Aorta (tissue), 5 donors: ENCODE results near the gene ARHGAP26. TPM values are rescaled to one million over a fixed set of nuclear protein-coding genes. Genes with fewer than 3 reads are reported as not detected.

Experiments
- ATAC-seq: fragments of 200-7000 bp; cut with Tn5 transposase; one replicate; pipeline ENCODE4 v1.9.1; 2022; ENCODE audit warnings: moderate library complexity; ENCODE audit not compliant: low FRiP score
- DNase-seq, 2 donors: peaks; one replicate each; pipeline ENCODE4 v3.0.0-alpha.2; 2020
- H3K27ac ChIP-seq, 2 donors: one replicate each; pipeline ENCODE4 v1.5.1; 2013; ENCODE audit warnings: low read length in 2 of 2, mild to moderate bottlenecking in 2 of 2, moderate library complexity in 2 of 2, control low read depth in 1 of 2, inconsistent platforms in 1 of 2, low read depth in 1 of 2
- H3K27me3 ChIP-seq, 2 donors: one replicate each; pipeline ENCODE4 v1.6.1; 2013; ENCODE audit warnings: control low read depth in 1 of 2, low read length in 1 of 2, mild to moderate bottlenecking in 1 of 2, moderate library complexity in 1 of 2; ENCODE audit not compliant: insufficient read depth in 2 of 2, control insufficient read depth in 1 of 2
- H3K36me3 ChIP-seq, 2 donors: one replicate each; pipeline ENCODE4 v1.6.1; 2013; ENCODE audit warnings: control low read depth in 1 of 2, low read length in 1 of 2, mild to moderate bottlenecking in 1 of 2; ENCODE audit not compliant: insufficient read depth in 2 of 2, control insufficient read depth in 1 of 2
- H3K4me1 ChIP-seq, 2 donors: one replicate each; pipeline ENCODE4 v1.6.1; 2013; ENCODE audit warnings: low read length in 2 of 2, control low read depth in 1 of 2, mild to moderate bottlenecking in 1 of 2, moderate library complexity in 1 of 2; ENCODE audit not compliant: insufficient read depth in 2 of 2, control insufficient read depth in 1 of 2
- H3K4me3 ChIP-seq, 2 donors: one replicate each; pipeline ENCODE4 v1.5.1; 2013; ENCODE audit warnings: low read length in 2 of 2, control low read depth in 1 of 2, mild to moderate bottlenecking in 1 of 2
- H3K9me3 ChIP-seq: one replicate; pipeline ENCODE4 v1.6.1; 2013; ENCODE audit warnings: mild to moderate bottlenecking, low read length; ENCODE audit not compliant: control insufficient read depth
- WGBS, 2 donors: extraction: QIAGEN DNeasy Blood & Tissue Kit; methylation state at CpG; one replicate each; pipeline ENCODE4 v1.1.7; 2013; 5-methylcytosine and 5-hydroxymethylcytosine counted together
- intact Hi-C, 2 donors: fragments of 100-400 bp; cut with DNase I; formaldehyde crosslinking; loops; one replicate each; pipeline versions ENCODE4 v1.14.2 to v1.15.0; 2022
- polyA plus RNA-seq, 2 donors: library from polyadenylated mRNA; stranded (reverse); fragments of 200-250 nt; gene quantifications; one replicate each; pipeline ENCODE4 v1.2.3, GENCODE V29; 2013
- total RNA-seq, 2 donors: library from RNA; stranded (reverse); fragmentation: NEBNext Ultra II Directional; extraction: Animal tissue kit (Norgen Biotek cat#: 25700); gene quantifications; one replicate each; pipeline ENCODE4 v1.2.1, GENCODE V29; 2021
- donor health status: healthy with polysubstance abuse.
- donor health status: Bipolar disorder and iron deficiency.
- donor health status: DM: no; HTN: no; CAD: no.
- donor health status: DM: no; HTN: no; CAD: no.
- donor health status: DM: yes; HTN: yes; CAD: no.

The ARHGAP26 gene
- total and polyA plus RNA-seq, 4 donors, result 4.5 to 70.7 (median 29.6) TPM

- no peak overlapping the region for H3K4me3 ChIP-seq
- peaks cover 0 to 3% of the 10 kb centered on the region in 2 donors for H3K36me3 ChIP-seq
- WGBS, 2 donors, result 97 to 98% methylated on average over 5 of the region's 5 CpGs
- H3K27ac ChIP-seq, result no peak overlapping the region
- H3K9me3 ChIP-seq, result no peaks in the 10 kb centered on the region
- intact Hi-C loops, result no loop called here
- ATAC-seq (no peak), DNase-seq (no peak)
- no peaks in the 10 kb centered on the region for H3K27me3 ChIP-seq
- H3K4me1 ChIP-seq, result no peaks in the 10 kb centered on the region
These were observed 424.5 kb downstream of the ARHGAP26 start for GRCh38 chr5:143194713-143195112.

DNA sequence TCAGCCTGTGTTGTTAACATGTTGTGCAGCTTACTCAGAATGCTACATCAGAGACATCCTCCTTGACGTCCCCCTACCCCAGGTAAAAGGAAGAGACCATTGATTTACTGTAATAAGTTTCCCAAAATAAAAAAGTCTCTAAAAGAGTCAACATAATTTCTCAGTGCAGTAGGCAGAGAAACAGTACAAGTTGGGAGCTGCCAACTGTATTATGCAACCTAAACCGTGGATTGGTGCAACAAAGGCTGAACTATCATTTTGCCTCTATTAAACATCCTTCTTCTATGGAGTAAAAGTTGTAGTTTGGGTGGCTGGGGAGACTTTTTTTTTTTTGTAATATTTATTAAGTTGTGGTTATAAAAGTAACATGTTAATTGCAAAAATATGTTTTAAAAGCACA, 425.3 kb downstream of the ARHGAP26 start:
- Histone ChIP-seq H3K36me3 (peaks cover 0 to 3% of the 10 kb centered on the region in 2 donors), H3K27me3 (no peaks in the 10 kb centered on the region), H3K9me3 (no peaks in the 10 kb centered on the region), H3K4me1 (no peaks in the 10 kb centered on the region), H3K27ac (no peak overlapping the region), H3K4me3 (no peak overlapping the region)
- intact Hi-C loops, result no loop called here
- no peak for DNase-seq
- ATAC-seq, result peak; percentile 67
- WGBS, 2 donors, result 43 to 49% methylated on average over 2 of the region's 2 CpGs

- Histone ChIP-seq H3K9me3 (no peaks in the 10 kb centered on the region), H3K4me3 (no peak overlapping the region), H3K27me3 (no peaks in the 10 kb centered on the region), H3K27ac (no peak overlapping the region), H3K4me1 (no peaks in the 10 kb centered on the region), H3K36me3 (peaks cover 0 to 3% of the 10 kb centered on the region in 2 donors)
- DNase-seq (no peak), ATAC-seq (no peak)
- intact Hi-C loops, result no loop called here
- 92 to 93% methylated on average over 3 of the region's 3 CpGs for WGBS, 2 donors
These were observed 426.6 kb downstream of the ARHGAP26 start for GRCh38 chr5:143196601-143197259.

GRCh38 chr5:143197260-143197656, 427.1 kb downstream of the ARHGAP26 start:
- intact Hi-C loops, result no loop called here
- Histone ChIP-seq H3K9me3 (no peaks in the 10 kb centered on the region), H3K4me3 (no peak overlapping the region), H3K4me1 (no peaks in the 10 kb centered on the region), H3K36me3 (peaks cover 0 to 1% of the 10 kb centered on the region in 2 donors), H3K27ac (no peak overlapping the region), H3K27me3 (no peaks in the 10 kb centered on the region)
- DNase-seq, result no peak
- no peak for ATAC-seq

DNA sequence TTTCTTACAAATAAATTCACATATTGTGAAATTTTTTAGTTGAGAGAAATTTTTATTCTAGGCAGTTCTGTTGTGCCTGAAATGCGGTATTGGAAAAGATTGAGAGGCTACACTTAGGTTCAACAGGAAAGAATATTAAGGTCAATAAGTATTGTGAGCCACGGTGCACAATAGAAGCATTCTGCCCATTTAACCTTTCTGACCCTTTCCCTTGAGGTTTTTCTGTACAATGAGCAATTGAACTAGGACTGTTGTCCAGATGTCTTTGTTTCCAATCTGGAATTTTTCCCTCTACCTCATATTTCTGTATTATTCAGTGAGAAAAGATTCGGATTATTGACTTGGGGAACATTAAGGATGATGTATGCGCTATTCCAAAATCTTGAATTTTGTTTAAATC, 428.2 kb downstream of the ARHGAP26 start:
- H3K36me3 ChIP-seq, result peaks cover 0 to 1% of the 10 kb centered on the region in 2 donors
- H3K4me3 ChIP-seq, result no peak overlapping the region
- ATAC-seq (no peak), DNase-seq (no peak)
- no peaks in the 10 kb centered on the region for H3K4me1 ChIP-seq
- intact Hi-C loops, result no loop called here
- 93 to 95% methylated on average over 4 of the region's 4 CpGs for WGBS, 2 donors
- no peaks in the 10 kb centered on the region for H3K9me3 ChIP-seq
- no peaks in the 10 kb centered on the region for H3K27me3 ChIP-seq
- H3K27ac ChIP-seq, result no peak overlapping the region

- intact Hi-C loops, result no loop called here
These were observed 429.0 kb downstream of the ARHGAP26 start for GRCh38 chr5:143199161-143199560.

DNA sequence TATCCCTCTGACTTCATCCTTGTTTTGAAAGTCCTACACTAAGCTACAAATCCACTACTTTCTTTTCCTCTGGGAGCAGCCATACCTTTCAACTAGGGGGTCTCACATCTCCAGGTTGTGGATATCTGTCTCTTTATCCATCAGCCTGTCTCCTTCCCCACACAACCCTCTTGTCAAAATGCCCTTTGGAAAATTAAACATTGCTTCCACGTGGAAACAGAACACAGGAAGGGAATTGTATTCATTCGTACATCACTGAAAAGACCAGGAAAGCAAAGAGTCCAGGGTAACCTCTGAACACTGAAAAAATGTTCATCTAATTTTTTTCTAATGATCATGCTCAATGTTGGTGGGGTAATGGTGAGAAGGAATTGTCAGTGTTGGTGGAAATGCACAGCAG, 429.7 kb downstream of the ARHGAP26 start:
- no peaks in the 10 kb centered on the region for H3K27me3 ChIP-seq
- H3K4me3 ChIP-seq, result no peak overlapping the region
- H3K27ac ChIP-seq, result no peak overlapping the region
- WGBS, 2 donors, result 88 to 92% methylated on average over 2 of the region's 2 CpGs
- ATAC-seq (no peak), DNase-seq (no peak)
- peaks cover 0 to 1% of the 10 kb centered on the region in 2 donors for H3K36me3 ChIP-seq
- H3K4me1 ChIP-seq, result peaks cover 2% of the 10 kb centered on the region in 2 donors
- H3K9me3 ChIP-seq, result no peaks in the 10 kb centered on the region
- intact Hi-C loops, result no loop called here

More at GRCh38 chr5:143199161-143199560, 429.0 kb downstream of the ARHGAP26 start:
- Histone ChIP-seq H3K36me3 (peaks cover 0 to 1% of the 10 kb centered on the region in 2 donors), H3K9me3 (no peaks in the 10 kb centered on the region), H3K27me3 (no peaks in the 10 kb centered on the region), H3K4me3 (no peak overlapping the region), H3K4me1 (no peaks in the 10 kb centered on the region), H3K27ac (no peak overlapping the region)
- DNase-seq, result no peak
- WGBS, 2 donors, result 95 to 97% methylated on average over 1 of the region's 1 CpG
- no peak for ATAC-seq

- Histone ChIP-seq H3K27ac (no peak overlapping the region), H3K36me3 (peaks cover 0 to 1% of the 10 kb centered on the region in 2 donors), H3K27me3 (no peaks in the 10 kb centered on the region), H3K4me1 (peaks cover 2 to 3% of the 10 kb centered on the region in 2 donors), H3K4me3 (no peak overlapping the region), H3K9me3 (no peaks in the 10 kb centered on the region)
- peak; percentile 77 for ATAC-seq
- WGBS, 2 donors, result 11 to 24% methylated on average over 1 of the region's 1 CpG
- intact Hi-C loops, result no loop called here
- no peak for DNase-seq
These were observed 430.7 kb downstream of the ARHGAP26 start for GRCh38 chr5:143200781-143201398.

GRCh38 chr5:143201589-143201988, 431.4 kb downstream of the ARHGAP26 start:
- no peak for ATAC-seq

More at GRCh38 chr5:143201589-143201988, 431.4 kb downstream of the ARHGAP26 start:
- Histone ChIP-seq H3K27ac (no peak overlapping the region), H3K36me3 (peaks cover 0 to 1% of the 10 kb centered on the region in 2 donors), H3K4me1 (peaks cover 2 to 3% of the 10 kb centered on the region in 2 donors), H3K4me3 (no peak overlapping the region), H3K27me3 (no peaks in the 10 kb centered on the region), H3K9me3 (no peaks in the 10 kb centered on the region)
- WGBS, 2 donors, result 97% methylated on average over 3 of the region's 3 CpGs
- no peak for DNase-seq
- intact Hi-C loops, result no loop called here
